ENCODE measurements around the gene JOSD1. TPM values are rescaled to one million over a fixed set of nuclear protein-coding genes. Genes with fewer than 3 reads are reported as not detected.

JOSD1 gene
- total RNA-seq, result 60.4 and 75.6 TPM in 2 replicates

DNA sequence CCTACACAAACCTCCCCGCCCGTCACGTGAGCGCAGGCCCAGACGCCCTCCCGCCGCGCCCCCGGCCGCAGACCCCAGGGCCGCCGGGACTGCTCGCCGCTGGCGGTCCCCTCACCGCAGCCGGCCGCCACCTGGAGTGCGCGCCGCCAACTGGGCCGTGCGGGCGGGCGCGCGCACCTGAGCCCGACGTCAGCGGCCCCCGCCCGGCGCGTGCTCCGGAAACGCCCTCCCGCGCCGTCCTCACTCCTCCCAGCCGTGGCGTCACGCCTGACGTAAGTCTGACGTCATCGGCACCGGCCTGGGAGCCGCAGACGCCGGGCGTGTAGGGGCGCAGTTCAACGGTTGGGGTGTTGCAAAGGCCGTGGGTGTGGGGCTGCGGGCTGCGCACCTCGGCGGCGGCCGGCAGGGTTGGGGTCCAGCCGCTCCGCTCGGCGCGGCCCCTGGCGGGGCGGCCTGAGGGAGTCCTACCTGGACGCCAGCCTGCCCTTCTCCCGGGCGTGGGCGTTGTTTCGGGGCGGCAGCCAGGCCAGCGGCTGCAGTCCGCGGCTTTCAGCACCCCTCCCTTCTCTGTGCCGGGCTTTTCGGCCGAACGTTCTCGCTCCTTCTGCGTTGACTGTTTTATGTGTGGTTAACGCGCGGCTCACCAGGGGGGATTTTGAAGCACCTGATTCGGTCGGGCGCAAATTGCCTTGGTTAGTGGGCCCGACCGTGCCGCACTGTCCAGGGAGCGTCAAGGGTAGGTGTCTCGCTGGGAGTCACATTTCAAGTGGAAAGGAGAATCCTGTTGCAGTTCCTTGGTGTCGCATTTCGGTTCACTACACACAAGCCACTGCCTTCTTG, at the start of gene JOSD1:
JOSD1 (minus strand) TSS at position 155 of the 840 bp plus-strand sequence. CDS start 956 bp downstream, outside the sequence.
- DNase-seq (ENCODE audit: low read depth in 2 of 2), result peak; percentile 95 to 98

- no peak for DNase-seq (ENCODE audit: low read depth in 2 of 2)
Measured at GRCh38 chr22:38750104-38750503, 49.4 kb upstream of the JOSD1 start.

- no peak for DNase-seq (ENCODE audit: low read depth in 2 of 2)
Measured at GRCh38 chr22:38748487-38749136, 47.9 kb upstream of the JOSD1 start.

DNA sequence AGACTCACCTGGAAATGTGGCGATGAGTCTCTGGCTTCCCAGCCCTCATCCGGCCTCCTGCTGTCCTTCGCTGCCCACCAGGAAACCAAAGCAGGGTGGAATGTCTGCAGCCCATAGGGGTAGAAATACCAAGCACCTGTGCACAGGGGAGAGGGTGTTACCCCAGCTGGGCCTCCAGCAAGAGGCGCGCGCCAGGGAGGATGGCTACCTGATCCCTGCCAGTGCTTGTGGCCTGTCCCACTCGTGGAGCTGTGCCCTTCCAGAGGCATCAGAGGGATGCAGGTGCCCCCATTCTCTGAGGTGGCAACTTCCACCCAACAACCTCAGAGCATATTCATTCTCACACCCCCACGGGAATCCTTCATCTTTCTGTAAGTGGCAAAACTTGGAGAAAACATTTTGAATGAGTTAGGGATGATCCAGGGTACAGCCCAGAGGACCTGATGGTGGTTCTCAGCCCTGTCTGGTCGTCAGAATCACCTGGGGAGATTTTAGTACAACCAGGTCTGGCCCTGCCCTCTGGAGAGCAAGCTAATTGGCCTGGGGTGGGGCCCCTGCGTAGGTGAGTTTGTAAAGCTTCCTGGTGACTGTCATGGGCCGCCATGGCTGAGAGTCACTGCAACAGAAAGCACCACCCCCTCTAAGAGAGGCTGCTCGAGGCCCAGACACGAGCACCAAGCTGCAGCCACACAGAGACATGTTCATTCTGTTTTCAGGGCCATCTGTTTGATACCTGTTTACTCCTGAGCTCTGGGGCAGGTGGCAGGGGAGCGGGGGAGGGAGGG, 45.1 kb upstream of the JOSD1 start:
- DNase-seq (ENCODE audit: low read depth in 2 of 2), result no peak

DNA sequence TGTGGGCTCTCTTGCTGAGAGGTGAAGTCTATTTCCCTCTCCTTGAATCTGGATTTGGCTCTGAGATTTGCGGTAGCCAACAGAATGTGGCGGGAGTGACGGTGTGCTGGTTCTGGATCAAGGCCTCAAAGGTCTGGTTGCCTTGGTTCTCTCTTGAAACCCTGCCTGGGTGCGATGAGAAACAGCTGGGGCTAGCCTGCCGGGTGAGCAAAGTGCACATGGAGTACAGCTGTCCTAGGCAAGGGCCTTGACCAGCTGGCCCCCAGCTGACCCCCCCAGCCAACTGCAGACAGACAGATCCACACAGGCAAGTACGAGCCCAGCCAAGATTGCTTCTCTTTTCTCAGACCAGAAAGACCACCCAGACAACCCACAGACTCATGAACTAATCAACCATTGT, 44.2 kb upstream of the JOSD1 start:
- no peak for DNase-seq (ENCODE audit: low read depth in 2 of 2)

DNA sequence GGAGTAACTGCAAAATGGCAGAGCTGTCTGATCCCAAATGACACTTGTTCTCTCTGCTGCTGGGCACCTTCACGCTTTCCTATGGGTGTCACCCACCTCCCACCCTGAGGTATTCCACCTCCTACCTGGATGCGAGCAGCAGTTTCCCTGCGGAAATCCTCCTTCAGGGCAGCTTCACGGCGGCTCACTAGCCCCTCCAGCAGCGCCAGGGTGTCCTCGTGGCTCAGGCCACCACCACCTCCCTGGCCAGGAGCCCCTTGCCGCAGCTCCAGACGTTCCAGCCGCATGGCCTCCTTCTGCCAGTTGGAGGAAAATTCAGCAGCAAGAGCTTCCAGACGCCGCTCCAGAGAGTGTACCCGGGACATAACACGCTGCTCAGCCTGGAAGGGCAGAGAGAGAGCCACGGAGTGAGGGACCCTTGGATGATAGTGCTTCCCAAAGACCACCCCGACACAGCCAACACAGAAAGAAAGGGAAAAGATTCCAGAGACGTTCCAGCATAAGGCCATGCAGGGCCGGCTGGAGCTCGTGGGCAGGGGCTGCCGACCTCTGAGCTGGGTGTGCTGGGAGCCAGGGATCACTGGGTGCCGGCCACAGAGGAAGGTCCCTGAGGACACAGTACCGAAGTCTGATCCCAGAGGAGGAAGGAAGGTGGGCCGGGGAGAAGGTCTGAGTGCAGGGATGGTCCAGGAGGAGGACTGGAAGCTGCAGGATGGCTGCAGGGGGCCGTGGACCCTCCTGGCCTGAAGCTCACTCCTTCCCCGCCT, 41.6 kb upstream of the JOSD1 start:
- DNase-seq (ENCODE audit: low read depth in 2 of 2), result no peak

DNA sequence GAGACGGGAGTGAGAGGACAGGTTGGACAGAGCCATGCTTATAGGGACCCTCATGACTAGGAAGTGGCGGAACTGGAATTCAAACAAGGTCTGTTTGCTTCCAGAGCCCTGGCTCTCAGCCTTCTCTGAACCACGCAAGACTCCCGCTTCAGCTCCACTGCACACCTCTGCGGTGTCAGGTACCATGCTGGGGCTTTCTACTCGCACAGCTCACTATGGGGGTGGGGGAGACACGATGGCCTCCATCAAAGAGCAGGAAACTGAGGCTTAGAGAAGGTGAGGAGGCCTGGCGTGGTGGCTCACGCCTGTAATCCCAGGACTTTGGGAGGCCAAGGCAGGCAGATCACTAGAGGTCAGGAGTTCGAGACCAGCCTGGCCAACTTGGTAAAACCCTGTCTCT, 40.8 kb upstream of the JOSD1 start:
- DNase-seq (ENCODE audit: low read depth in 2 of 2), result no peak

- DNase-seq (ENCODE audit: low read depth in 2 of 2), result no peak
Measured at GRCh38 chr22:38741166-38741565, 40.4 kb upstream of the JOSD1 start.

DNA sequence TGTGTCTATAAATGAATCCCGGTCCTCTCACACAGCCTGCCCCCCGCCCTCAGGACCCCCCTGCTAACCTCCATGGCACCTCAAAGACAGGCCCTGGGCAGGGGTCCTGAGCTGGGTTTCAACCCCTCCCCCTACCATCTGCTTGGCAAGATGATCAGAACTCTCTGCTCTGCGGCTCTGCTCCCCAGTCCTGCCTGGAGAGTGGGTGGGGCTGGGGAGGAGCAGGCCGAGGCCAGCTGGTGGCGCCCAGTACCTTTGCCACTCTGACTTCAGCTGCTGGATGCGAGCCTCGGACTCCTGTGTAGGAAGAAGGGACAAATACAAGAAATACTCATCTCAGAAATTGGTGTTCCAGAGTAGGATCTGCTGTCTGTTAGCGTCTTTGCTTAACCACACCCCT, 40.0 kb upstream of the JOSD1 start:
- no peak for DNase-seq (ENCODE audit: low read depth in 2 of 2)

GRCh38 chr22:38740116-38740723, 39.5 kb upstream of the JOSD1 start:
- no peak for DNase-seq (ENCODE audit: low read depth in 2 of 2)

- DNase-seq (ENCODE audit: low read depth in 2 of 2), result no peak
Measured at GRCh38 chr22:38739300-38740055, 38.7 kb upstream of the JOSD1 start.

- no peak for DNase-seq (ENCODE audit: low read depth in 2 of 2)
Measured at GRCh38 chr22:38738475-38739070, 37.8 kb upstream of the JOSD1 start.

DNA sequence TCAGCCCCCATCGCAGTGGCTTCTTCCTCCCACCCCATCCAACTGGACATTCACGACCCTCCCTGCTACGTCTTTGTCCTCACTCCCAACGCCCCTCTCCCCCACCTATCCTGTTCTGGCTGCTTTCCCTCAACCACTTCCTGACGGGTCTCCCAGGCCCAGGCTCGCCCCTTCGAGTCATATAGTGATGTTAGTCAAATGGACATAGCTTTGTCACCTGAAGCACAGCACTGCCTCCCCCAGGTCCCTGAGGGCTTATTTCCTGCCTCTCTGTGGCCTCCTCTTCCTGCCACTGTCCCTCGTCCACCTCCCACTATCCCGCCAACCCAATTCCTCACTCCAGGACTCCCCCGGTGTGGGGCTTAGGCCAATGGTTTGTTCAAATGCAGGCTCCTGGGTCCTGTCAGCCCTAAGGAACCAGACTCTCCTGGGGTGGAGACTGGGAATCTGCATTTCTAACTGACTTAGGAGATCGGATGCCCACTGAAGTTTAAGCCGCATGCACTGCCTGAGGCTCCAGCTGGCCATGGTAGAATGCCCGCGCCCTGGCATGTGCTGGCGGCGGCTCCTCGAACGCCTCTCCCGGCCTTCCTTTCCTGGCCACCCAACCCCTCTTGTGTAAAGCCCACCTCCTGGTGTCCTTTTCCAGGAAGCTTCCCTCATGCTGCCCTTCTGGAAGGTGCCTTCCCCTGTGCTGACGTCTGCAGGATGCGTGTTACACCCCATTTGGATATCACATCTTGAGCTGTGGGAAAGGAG, 36.7 kb upstream of the JOSD1 start:
- no peak for DNase-seq (ENCODE audit: low read depth in 2 of 2)

- no peak for DNase-seq (ENCODE audit: low read depth in 2 of 2)
Measured at GRCh38 chr22:38736257-38736570, 35.5 kb upstream of the JOSD1 start.

GRCh38 chr22:38735465-38736256, 34.9 kb upstream of the JOSD1 start:
- DNase-seq (ENCODE audit: low read depth in 2 of 2), result peak in 1 of 2 donors; percentile 17

DNA sequence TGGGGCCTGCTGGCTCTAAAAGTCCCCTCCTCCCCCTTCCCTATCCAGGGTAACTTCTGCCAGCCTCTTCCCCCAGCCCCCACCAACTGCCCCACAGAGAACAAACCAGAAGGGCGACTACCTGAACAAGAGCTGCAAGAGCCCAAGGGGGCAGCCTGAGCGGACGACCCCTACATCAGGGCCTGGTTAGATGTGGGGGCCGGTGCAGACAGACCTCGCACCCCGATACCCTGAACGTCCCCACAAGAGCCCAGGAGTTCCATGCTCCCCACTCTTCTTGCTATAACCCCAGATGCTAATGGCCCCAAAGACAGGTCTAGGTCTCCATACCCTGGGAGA, 34.4 kb upstream of the JOSD1 start:
- DNase-seq (ENCODE audit: low read depth in 2 of 2), result no peak

- no peak for DNase-seq (ENCODE audit: low read depth in 2 of 2)
Measured at GRCh38 chr22:38734421-38735100, 33.8 kb upstream of the JOSD1 start.
